T47D (cell line): ENCODE measurements around the gene TNS1.

Experiments used
- DNase-seq, 2 experiments: peaks; one replicate each; pipeline versions ENCODE4 v3.0.0 to v3.0.0-alpha.2; 2011 to 2012; ENCODE audit warnings: low read depth in 1 of 2, low spot score in 1 of 2
- JUND ChIP-seq: IDR thresholded peaks from 2 replicates; pipeline ENCODE4 v1.6.1; 2012; ENCODE audit warnings: low read depth
- in situ Hi-C: cut with HindIII; loops from 2 replicates; pipeline ENCODE4 v1.10.0; 2016; ENCODE audit warnings: low sequenced_read_pairs, low pct_unique_long_range_greater_than_20kb

TNS1 gene

GRCh38 chr2:218017211-218018053 lies 14.6 kb upstream of the TNS1 start:
- in situ Hi-C loops: no loop called here
- no peak for DNase-seq
- no peak for TF ChIP-seq JUND

- DNase-seq: no peak
- TF ChIP-seq JUND: no peak
- in situ Hi-C loops: no loop called here
Observed at GRCh38 chr2:218016810-218017209, 14.0 kb upstream of the TNS1 start.

GRCh38 chr2:218015586-218016521 lies 13.1 kb upstream of the TNS1 start:
- no peak for TF ChIP-seq JUND
- in situ Hi-C loops: no loop called here
- DNase-seq: no peak

- no peak for TF ChIP-seq JUND
- DNase-seq: no peak
- in situ Hi-C loops: no loop called here
Observed at GRCh38 chr2:218014706-218015585, 12.2 kb upstream of the TNS1 start.

DNA sequence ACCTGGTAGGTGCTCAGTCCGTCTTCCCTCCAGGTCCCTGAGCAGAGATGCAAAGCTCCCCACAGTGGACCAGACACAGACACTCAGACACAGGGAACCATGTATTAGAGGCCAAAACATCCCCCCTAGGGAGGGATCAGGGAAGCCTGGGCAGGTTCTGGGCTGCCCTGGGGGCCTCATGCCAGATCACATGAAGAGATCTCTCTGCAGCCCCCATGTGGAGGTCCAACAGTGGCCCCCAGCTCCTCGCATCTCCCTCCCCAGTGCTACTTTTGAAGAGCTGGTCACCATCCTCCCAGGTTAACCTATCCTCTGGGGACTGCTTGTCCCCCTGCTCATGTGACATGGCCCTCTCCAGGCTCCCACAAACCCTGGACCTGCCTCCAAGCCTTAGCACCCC lies 10.5 kb upstream of the TNS1 start:
- no peak for TF ChIP-seq JUND
- no peak for DNase-seq
- in situ Hi-C loops: no loop called here

- no peak for TF ChIP-seq JUND
- DNase-seq: no peak
- in situ Hi-C loops: no loop called here
Observed at GRCh38 chr2:218012284-218012683, 9.5 kb upstream of the TNS1 start.

GRCh38 chr2:218011653-218012040 lies 8.9 kb upstream of the TNS1 start:
- no peak for TF ChIP-seq JUND
- no peak for DNase-seq
- in situ Hi-C loops: no loop called here

DNA sequence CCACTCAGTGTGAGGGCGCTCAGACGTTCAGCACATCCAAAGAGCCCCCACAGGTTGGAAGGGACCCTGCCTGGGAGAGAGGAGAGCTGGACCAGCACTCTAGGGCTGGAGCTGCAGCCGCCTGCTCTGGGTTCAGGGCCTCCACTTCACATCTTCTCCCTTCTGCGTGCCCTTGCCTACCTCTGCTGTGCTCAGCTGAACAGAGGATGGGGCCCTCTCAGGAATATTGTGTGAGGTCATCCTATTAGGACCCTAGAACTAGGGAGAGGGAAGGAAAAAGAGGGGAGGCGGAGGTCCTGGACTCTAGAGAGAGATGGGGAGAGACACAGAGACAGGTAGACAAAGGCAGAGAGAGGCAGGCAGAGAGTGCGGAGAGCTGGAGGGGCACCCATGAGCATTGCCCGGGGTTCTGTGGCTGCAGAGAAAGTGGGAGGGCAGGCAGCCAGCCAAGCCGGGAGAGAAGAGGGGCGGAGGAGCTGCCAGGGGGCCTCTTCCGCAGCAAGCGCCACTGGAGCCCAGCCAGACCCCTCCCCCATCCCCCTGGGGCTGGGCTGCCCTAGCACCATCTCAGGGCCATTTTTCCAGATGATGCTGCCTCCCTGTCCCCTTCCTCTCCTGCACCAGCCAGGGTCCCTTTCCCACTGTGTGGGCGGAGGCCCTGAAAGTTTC lies 8.3 kb upstream of the TNS1 start:
- DNase-seq: no peak
- no peak for TF ChIP-seq JUND

DNA sequence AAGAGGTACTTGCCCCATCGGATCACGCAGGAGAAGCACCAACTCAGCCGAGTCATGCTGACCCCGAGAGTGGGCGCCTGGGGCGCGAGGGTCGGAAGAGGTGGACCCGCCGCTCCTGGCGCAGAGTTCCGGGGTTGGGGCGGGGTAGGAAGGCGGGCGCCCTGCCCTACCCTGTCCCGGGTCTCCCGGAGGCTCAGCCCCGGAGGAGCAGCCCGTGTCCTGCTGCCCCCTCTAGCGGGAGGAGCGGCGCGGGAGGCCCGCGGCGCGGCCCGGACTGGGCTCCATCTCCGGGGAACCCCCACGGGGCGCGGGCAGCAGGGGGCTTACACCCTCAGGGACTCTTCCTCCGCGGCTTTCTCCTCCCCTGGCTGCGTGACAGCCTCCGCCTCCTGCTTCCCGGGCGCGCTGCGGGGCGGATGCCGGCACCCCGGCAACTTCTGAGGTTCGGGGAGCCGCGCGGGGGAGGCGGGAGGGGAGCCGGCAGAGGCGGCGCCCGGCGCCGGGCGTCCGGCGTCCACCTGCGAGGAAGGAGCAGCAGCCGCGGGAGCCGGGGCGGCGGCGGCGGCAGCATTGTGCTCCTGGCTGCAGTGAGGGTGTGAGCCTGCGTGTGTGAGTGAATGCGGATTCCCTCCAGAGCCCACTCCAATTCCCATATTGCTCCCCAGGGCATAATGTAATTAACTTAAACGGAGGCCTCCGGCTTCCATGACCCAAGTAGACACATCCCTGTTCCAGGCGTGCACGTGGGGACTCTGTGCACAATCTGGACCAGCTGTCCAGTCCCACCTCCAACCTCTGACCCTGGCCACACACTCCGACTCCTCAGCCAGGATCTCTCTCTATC lies 7.6 kb upstream of the TNS1 start:
- TF ChIP-seq JUND: no peak
- in situ Hi-C loops: no loop called here
- peak; percentile 13 to 74 for DNase-seq

More for the DNA sequence above, 8.3 kb upstream of the TNS1 start:
- in situ Hi-C loops: no loop called here

GRCh38 chr2:218009765-218010139 lies 7.0 kb upstream of the TNS1 start:
- in situ Hi-C loops: no loop called here
- no peak for DNase-seq
- no peak for TF ChIP-seq JUND

DNA sequence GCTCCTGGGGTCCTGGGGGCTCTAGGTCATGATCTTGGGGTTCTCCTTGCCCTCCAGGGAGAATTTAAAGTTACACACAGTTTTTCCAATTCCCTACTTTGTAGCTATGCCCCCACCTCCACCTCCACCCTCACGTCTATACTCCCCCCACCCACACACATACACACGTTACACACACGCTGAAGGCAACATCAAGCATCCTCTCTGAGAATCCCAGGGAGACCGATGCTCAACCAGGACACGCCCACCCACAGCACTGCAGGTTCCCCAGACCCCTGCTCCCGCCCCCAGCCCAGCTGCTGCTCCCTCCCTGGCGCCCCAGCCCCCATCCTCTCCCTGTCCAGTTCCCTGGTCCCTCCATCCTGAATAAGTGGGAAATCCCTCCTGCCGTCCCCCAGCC lies 6.4 kb upstream of the TNS1 start:
- in situ Hi-C loops: no loop called here
- TF ChIP-seq JUND: no peak
- DNase-seq: no peak
